ENCODE data around the gene RMRP.

DNA sequence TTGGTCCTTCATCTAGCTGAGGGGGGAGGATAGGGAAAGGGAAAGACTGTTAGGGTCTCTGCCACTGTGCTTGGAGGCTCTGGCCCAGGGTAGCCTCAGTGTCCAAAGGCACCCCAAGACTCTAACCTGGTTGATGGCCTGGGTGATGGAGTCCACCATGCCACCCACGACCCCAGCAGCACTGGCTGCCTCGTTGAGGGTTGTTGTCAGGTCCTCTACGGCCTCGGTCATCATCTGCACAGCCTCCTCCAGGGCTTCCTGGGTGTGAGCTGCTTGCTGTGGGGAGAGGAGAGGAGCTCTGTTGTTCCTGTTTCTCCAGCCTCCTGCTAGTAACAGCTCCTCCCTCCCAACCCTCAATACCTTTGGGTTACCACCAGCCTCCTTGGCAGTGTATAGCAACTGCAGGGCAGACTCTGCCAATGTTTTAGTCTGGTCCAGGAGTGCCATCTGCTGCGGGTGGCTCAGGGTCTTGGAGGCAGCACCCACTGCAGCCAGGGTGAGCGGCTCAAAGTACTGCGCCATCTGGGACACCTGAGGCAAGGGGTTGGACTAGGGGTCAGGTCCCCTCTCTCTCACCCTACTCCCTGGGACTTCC, 48.1 kb upstream of the RMRP start:
- TF ChIP-seq, protein P1, sequence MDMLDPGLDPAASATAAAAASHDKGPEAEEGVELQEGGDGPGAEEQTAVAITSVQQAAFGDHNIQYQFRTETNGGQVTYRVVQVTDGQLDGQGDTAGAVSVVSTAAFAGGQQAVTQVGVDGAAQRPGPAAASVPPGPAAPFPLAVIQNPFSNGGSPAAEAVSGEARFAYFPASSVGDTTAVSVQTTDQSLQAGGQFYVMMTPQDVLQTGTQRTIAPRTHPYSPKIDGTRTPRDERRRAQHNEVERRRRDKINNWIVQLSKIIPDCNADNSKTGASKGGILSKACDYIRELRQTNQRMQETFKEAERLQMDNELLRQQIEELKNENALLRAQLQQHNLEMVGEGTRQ (IDR thresholded peaks at IDR 0.05; ENCODE audit: borderline replicate concordance, low read depth, low read length), result no peak
- TF ChIP-seq, protein P2, sequence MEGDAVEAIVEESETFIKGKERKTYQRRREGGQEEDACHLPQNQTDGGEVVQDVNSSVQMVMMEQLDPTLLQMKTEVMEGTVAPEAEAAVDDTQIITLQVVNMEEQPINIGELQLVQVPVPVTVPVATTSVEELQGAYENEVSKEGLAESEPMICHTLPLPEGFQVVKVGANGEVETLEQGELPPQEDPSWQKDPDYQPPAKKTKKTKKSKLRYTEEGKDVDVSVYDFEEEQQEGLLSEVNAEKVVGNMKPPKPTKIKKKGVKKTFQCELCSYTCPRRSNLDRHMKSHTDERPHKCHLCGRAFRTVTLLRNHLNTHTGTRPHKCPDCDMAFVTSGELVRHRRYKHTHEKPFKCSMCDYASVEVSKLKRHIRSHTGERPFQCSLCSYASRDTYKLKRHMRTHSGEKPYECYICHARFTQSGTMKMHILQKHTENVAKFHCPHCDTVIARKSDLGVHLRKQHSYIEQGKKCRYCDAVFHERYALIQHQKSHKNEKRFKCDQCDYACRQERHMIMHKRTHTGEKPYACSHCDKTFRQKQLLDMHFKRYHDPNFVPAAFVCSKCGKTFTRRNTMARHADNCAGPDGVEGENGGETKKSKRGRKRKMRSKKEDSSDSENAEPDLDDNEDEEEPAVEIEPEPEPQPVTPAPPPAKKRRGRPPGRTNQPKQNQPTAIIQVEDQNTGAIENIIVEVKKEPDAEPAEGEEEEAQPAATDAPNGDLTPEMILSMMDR (IDR thresholded peaks at IDR 0.05), result no peak
- TF ChIP-seq EZH2phosphoT487 (IDR thresholded peaks at IDR 0.05; ENCODE audit: borderline replicate concordance, low read depth) (no peak), FOXM1 (IDR thresholded peaks at IDR 0.05; ENCODE audit: low read depth) (no peak), YY1 (IDR thresholded peaks at IDR 0.05; ENCODE audit: low read depth) (no peak)
- TF ChIP-seq, protein P3, sequence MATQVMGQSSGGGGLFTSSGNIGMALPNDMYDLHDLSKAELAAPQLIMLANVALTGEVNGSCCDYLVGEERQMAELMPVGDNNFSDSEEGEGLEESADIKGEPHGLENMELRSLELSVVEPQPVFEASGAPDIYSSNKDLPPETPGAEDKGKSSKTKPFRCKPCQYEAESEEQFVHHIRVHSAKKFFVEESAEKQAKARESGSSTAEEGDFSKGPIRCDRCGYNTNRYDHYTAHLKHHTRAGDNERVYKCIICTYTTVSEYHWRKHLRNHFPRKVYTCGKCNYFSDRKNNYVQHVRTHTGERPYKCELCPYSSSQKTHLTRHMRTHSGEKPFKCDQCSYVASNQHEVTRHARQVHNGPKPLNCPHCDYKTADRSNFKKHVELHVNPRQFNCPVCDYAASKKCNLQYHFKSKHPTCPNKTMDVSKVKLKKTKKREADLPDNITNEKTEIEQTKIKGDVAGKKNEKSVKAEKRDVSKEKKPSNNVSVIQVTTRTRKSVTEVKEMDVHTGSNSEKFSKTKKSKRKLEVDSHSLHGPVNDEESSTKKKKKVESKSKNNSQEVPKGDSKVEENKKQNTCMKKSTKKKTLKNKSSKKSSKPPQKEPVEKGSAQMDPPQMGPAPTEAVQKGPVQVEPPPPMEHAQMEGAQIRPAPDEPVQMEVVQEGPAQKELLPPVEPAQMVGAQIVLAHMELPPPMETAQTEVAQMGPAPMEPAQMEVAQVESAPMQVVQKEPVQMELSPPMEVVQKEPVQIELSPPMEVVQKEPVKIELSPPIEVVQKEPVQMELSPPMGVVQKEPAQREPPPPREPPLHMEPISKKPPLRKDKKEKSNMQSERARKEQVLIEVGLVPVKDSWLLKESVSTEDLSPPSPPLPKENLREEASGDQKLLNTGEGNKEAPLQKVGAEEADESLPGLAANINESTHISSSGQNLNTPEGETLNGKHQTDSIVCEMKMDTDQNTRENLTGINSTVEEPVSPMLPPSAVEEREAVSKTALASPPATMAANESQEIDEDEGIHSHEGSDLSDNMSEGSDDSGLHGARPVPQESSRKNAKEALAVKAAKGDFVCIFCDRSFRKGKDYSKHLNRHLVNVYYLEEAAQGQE (IDR thresholded peaks at IDR 0.05; ENCODE audit: low read depth, low read length), result no peak
